Calu3 (cell line): ENCODE measurements around the gene STX3. TPM values are rescaled to one million over a fixed set of nuclear protein-coding genes. Genes with fewer than 3 reads are reported as not detected.

Experiments used
- Bru-seq: library from RNA; stranded (reverse); fragments of 400-500 nt; gene quantifications from one replicate; lab custom pipeline; 2021; lab: Mats Ljungman, UMichigan
- BruChase-seq, 2 experiments: library from RNA; stranded (reverse); fragments of 400-500 nt; gene quantifications; one replicate each; lab custom pipeline; 2021; lab: Mats Ljungman, UMichigan
- BruUV-seq: library from RNA; stranded (reverse); fragments of 400-500 nt; replicated peaks from 2 replicates; lab custom pipeline; 2021; lab: Mats Ljungman, UMichigan
- CTCF ChIA-PET: fragments of 300-600 bp; sonication (Branson Sonifier 250); formaldehyde crosslinking; loops from one replicate; lab custom pipeline; 2022; ENCODE audit warnings: antibody characterized with exemption; lab: Charles Lee
- DNase-seq: peaks from one replicate; pipeline ENCODE4 v3.0.0; 2022
- H3K27ac Mint-ChIP-seq: one replicate; pipeline ENCODE4 v1.8.0; 2022; ENCODE audit warnings: mixed read lengths; ENCODE audit not compliant: unreplicated experiment
- H3K27me3 Mint-ChIP-seq: one replicate; pipeline ENCODE4 v1.8.0; 2022; ENCODE audit warnings: mixed read lengths; ENCODE audit not compliant: unreplicated experiment
- H3K36me3 Mint-ChIP-seq: one replicate; pipeline ENCODE4 v1.8.0; 2022; ENCODE audit warnings: mild to moderate bottlenecking, moderate library complexity, mixed read lengths; ENCODE audit not compliant: insufficient read depth, unreplicated experiment
- H3K4me1 Mint-ChIP-seq: one replicate; pipeline ENCODE4 v1.8.0; 2022; ENCODE audit warnings: mild to moderate bottlenecking, low read depth, mixed read lengths; ENCODE audit not compliant: unreplicated experiment
- H3K4me3 Mint-ChIP-seq: one replicate; pipeline ENCODE4 v1.8.0; 2022; ENCODE audit warnings: mild to moderate bottlenecking, low read depth, moderate library complexity, mixed read lengths; ENCODE audit not compliant: unreplicated experiment
- H3K9me3 Mint-ChIP-seq: one replicate; pipeline ENCODE4 v1.8.0; 2022; ENCODE audit warnings: low read depth, mixed read lengths; ENCODE audit not compliant: unreplicated experiment
- CTCF ChIP-seq: fragments of 200-600 bp; IDR thresholded peaks from one replicate; pipeline ENCODE4 v1.8.0; 2022; ENCODE audit warnings: antibody characterized with exemption; ENCODE audit not compliant: unreplicated experiment
- intact Hi-C: fragments of 100-400 bp; cut with micrococcal nuclease; formaldehyde crosslinking; loops from one replicate; pipeline ENCODE4 v1.10.0; 2022; ENCODE audit not compliant: unreplicated experiment
- long read RNA-seq: library from polyadenylated mRNA; stranded (forward); transcript quantifications from one replicate; pipeline ENCODE4 v2.0.0, GENCODE V29; 2022
- total RNA-seq: library from RNA; stranded (reverse); gene quantifications from 2 replicates; pipeline ENCODE4 v1.2.3, GENCODE V29; 2022

The STX3 gene
- total RNA-seq (50.1 and 56.9 TPM in 2 replicates), Bru-seq, nascent RNA (percentile 78 among the genes with signal in this experiment), BruChase-seq, experiment 1, labeled RNA remaining after a 6-hour chase (percentile 73 among the genes with signal in this experiment), BruChase-seq, experiment 2, labeled RNA remaining after a 2-hour chase (percentile 69 among the genes with signal in this experiment)
- long read RNA-seq, transcript STX3-201 (11 exons, 3,299 nt) = major isoform, 81 of 114 reads
- long read RNA-seq, partial matches to known transcripts = 3 of 114 reads
- long read RNA-seq, other reads (novel, unspliced or antisense) = 27 of 114 reads

GRCh38 chr11:59754859-59755700 is at the start of gene STX3:
Gene STX3 (plus strand): TSS chr11:59755376. CDS start chr11:59755606, 230 bp downstream.
- intact Hi-C loops = loop anchor here (1.0 to 10.0 kb wide), 4 partner anchors 32 to 160 kb away; partner anchors contain the start of gene PATL1
- no peak for TF ChIP-seq CTCF
- peaks cover 37% of the 10 kb centered on the region for H3K36me3 Mint-ChIP-seq
- peak; percentile 87 for DNase-seq
- no peaks in the 10 kb centered on the region for H3K9me3 Mint-ChIP-seq
- peak within 1 kb of the TSS; percentile 85 for H3K27ac Mint-ChIP-seq
- no peaks in the 10 kb centered on the region for H3K27me3 Mint-ChIP-seq
- peaks cover 39% of the 10 kb centered on the region for H3K4me1 Mint-ChIP-seq
- BruUV-seq = no TSS peak
- CTCF ChIA-PET = interaction anchor here (0.5 to 2.6 kb wide), 8 partner anchors 22 to 496 kb away, joined by 3 to 14 read pairs (median 5); partner anchors contain the start of gene MRPL16
- peak within 1 kb of the TSS; percentile 81 for H3K4me3 Mint-ChIP-seq

- Mint-ChIP-seq H3K27ac (peak overlapping the region; percentile 20), H3K9me3 (no peaks in the 10 kb centered on the region), H3K4me3 (no peak overlapping the region), H3K36me3 (no peaks in the 10 kb centered on the region), H3K4me1 (peaks cover 20% of the 10 kb centered on the region), H3K27me3 (no peaks in the 10 kb centered on the region)
- no TSS peak for BruUV-seq
- peak; percentile 38 for DNase-seq
- intact Hi-C loops = no loop called here
- TF ChIP-seq CTCF = no peak
- CTCF ChIA-PET = no interaction called here
Measured at GRCh38 chr11:59706518-59707285, 48.5 kb upstream of the STX3 start.

GRCh38 chr11:59707371-59707770 is 47.8 kb upstream of the STX3 start:
- H3K9me3 Mint-ChIP-seq = no peaks in the 10 kb centered on the region
- no peak overlapping the region for H3K27ac Mint-ChIP-seq
- CTCF ChIA-PET = no interaction called here
- no peak overlapping the region for H3K4me3 Mint-ChIP-seq
- TF ChIP-seq CTCF = no peak
- H3K4me1 Mint-ChIP-seq = peaks cover 20% of the 10 kb centered on the region
- DNase-seq = no peak
- intact Hi-C loops = no loop called here
- peaks cover under 1% of the 10 kb centered on the region for H3K27me3 Mint-ChIP-seq
- no peaks in the 10 kb centered on the region for H3K36me3 Mint-ChIP-seq
- BruUV-seq = no TSS peak

- no TSS peak for BruUV-seq
- intact Hi-C loops = no loop called here
- Mint-ChIP-seq H3K9me3 (no peaks in the 10 kb centered on the region), H3K4me1 (peaks cover 20% of the 10 kb centered on the region), H3K27me3 (peaks cover 12% of the 10 kb centered on the region), H3K27ac (no peak overlapping the region), H3K36me3 (no peaks in the 10 kb centered on the region), H3K4me3 (no peak overlapping the region)
- no peak for DNase-seq
- CTCF ChIA-PET = no interaction called here
- TF ChIP-seq CTCF = no peak
Measured at GRCh38 chr11:59708537-59708936, 46.6 kb upstream of the STX3 start.
